CD4-positive, CD25-positive, alpha-beta regulatory T cell (primary cell): ENCODE results near the gene TCF7L2. TPM values are rescaled to one million over a fixed set of nuclear protein-coding genes. Genes with fewer than 3 reads are reported as not detected.

Experiments used
- ATAC-seq, 2 donors: fragments of 150-1000 bp; cut with Tn5 transposase; one replicate each; pipeline ENCODE4 v1.10.0; 2021; ENCODE audit warnings: low read depth in 2 of 2, moderate number of reproducible peaks in 2 of 2, moderate library complexity in 1 of 2
- DNase-seq, 3 donors: peaks; one replicate each; pipeline versions ENCODE4 v3.0.0 to v3.0.0-alpha.2; 2012 to 2022; ENCODE audit warnings: mixed read lengths in 1 of 3
- H3K27ac ChIP-seq: one replicate; pipeline ENCODE4 v1.7.0; 2013; ENCODE audit warnings: mild to moderate bottlenecking, low read length; ENCODE audit not compliant: insufficient read depth, poor library complexity, severe bottlenecking
- H3K27me3 ChIP-seq: one replicate; pipeline ENCODE4 v1.7.0; 2013; ENCODE audit warnings: low read length; ENCODE audit not compliant: control insufficient read depth, insufficient read depth
- H3K36me3 ChIP-seq: one replicate; pipeline ENCODE4 v1.7.0; 2013; ENCODE audit warnings: mild to moderate bottlenecking, low read length, moderate library complexity; ENCODE audit not compliant: control insufficient read depth, insufficient read depth
- H3K4me1 ChIP-seq: 2 replicates; pipeline ENCODE4 v1.7.0; 2013; ENCODE audit warnings: mild to moderate bottlenecking, low read length; ENCODE audit not compliant: insufficient read depth, control insufficient read depth, poor library complexity, severe bottlenecking
- H3K4me3 ChIP-seq: one replicate; pipeline ENCODE4 v1.7.0; 2013; ENCODE audit warnings: low read depth, mild to moderate bottlenecking, low read length, moderate library complexity
- H3K9me3 ChIP-seq, 2 experiments: 1 replicate in 1 of 2; 2 replicates in 1 of 2; pipeline ENCODE4 v1.7.0; 2013; ENCODE audit warnings: low read length in 2 of 2, mild to moderate bottlenecking in 1 of 2, moderate library complexity in 1 of 2; ENCODE audit not compliant: control insufficient read depth in 2 of 2
- H3K27ac Mint-ChIP-seq, 3 donors: one replicate each; pipeline ENCODE4 v1.8.0; 2020 to 2022; ENCODE audit warnings: mild to moderate bottlenecking in 3 of 3, mixed read lengths in 3 of 3, moderate library complexity in 2 of 3
- H3K27me3 Mint-ChIP-seq: one replicate; pipeline ENCODE4 v1.8.0; 2022; ENCODE audit warnings: mild to moderate bottlenecking, mixed read lengths
- H3K36me3 Mint-ChIP-seq: one replicate; pipeline ENCODE4 v1.8.0; 2020; ENCODE audit warnings: mixed read lengths
- H3K4me1 Mint-ChIP-seq, 4 donors: one replicate each; pipeline ENCODE4 v1.8.0; 2020 to 2022; ENCODE audit warnings: mixed read lengths in 4 of 4, mild to moderate bottlenecking in 1 of 4
- H3K4me3 Mint-ChIP-seq, 4 donors: one replicate each; pipeline ENCODE4 v1.8.0; 2020 to 2022; ENCODE audit warnings: mild to moderate bottlenecking in 4 of 4, mixed read lengths in 4 of 4, moderate library complexity in 3 of 4
- H3K9me3 Mint-ChIP-seq, 7 donors: one replicate each; pipeline ENCODE4 v1.8.0; 2020 to 2022; ENCODE audit warnings: mixed read lengths in 7 of 7, mild to moderate bottlenecking in 3 of 7, moderate library complexity in 2 of 7
- polyA plus RNA-seq, 4 donors: library from polyadenylated mRNA; unstranded; fragments of 300-500 nt; fragmentation: Illumina TruSeq; gene quantifications; one replicate each; pipeline ENCODE4 v1.2.3, GENCODE V29; 2021
- total RNA-seq: library from RNA; stranded (reverse); gene quantifications from one replicate; pipeline ENCODE4 v1.2.3, GENCODE V29; 2022

The TCF7L2 gene
- total and polyA plus RNA-seq, 5 donors from 2014 or later, result 0.38 to 1.8 (median 0.52) TPM; not detected in 1

DNA sequence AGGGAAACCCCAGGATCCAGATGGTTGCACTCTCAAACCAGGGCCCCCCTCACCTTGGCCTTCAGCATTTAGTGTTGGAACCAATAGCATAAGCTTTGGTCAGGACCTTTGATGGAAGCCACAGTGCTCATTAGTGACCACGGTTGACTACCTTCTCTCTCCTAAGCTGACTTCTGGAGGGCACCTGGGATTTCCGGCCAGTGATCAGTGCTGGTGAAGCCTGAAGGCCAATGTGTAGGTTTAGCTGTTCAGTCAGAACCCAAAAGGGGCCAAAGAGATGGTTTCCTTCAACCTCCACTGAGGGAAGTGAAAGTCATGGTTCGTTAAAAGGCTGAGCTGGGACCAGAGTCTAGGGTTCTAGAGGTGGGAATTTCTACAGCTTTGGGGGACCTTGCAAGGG, 46.4 kb downstream of the TCF7L2 start:
- Mint-ChIP-seq H3K4me1 (no peaks in the 10 kb centered on the region), H3K36me3 (no peaks in the 10 kb centered on the region), H3K27me3 (peaks cover 15% of the 10 kb centered on the region), H3K27ac (no peak overlapping the region), H3K4me3 (no peak overlapping the region), H3K9me3 (peaks cover 0 to 3% (median 0%) of the 10 kb centered on the region in 7 donors)
- ATAC-seq (no peak), DNase-seq (no peak)
- no peaks in the 10 kb centered on the region for H3K36me3 ChIP-seq
- no peak overlapping the region for H3K27ac ChIP-seq
- H3K4me1 ChIP-seq, result no peaks in the 10 kb centered on the region
- H3K27me3 ChIP-seq, result no peaks in the 10 kb centered on the region
- H3K9me3 ChIP-seq, result no peaks in the 10 kb centered on the region
- no peak overlapping the region for H3K4me3 ChIP-seq

DNA sequence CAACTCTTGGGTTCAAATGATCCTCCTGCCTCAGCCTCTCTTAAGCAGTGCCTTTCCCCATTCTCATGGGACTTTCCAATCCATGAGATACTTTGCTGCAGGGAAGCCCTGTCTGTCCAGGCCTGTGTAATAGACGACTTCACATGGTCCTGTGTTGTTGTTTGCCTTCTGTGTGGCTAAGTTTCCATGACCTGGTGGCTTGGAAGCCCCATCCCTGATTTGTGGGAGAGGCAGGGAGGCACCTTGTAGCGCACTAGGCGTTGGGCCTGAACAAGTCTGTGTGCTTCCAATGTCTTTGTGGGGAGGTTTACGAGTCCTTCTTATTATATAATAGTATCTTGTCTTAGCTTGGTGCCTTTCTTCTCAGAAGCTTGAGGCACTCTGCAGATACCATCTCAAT, 49.1 kb downstream of the TCF7L2 start:
- H3K27me3 Mint-ChIP-seq, result peaks cover 22% of the 10 kb centered on the region
- H3K27me3 ChIP-seq, result no peaks in the 10 kb centered on the region
- H3K27ac Mint-ChIP-seq, result no peak overlapping the region

DNA sequence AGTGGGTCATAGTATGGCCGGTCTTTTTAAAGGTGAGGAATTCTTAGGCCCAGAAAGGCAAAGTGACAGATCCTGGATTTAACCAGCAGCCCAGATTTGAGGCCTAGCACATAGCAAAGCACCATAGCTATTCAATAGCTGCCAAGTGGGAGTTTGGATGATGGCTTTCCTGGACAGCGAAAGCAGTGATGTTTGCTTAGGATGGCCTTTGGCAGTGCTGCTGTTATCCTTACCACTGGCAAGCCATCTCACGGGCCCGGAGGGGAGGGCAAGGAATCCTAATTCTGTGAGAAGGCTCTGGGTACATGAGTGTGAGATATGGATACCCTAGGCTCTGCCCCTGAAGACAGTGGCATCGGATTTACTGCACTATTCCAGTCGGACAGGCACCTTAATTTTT, 50.4 kb downstream of the TCF7L2 start:
- Mint-ChIP-seq H3K27ac (no peak overlapping the region), H3K9me3 (no peaks in the 10 kb centered on the region), H3K4me3 (no peak overlapping the region), H3K27me3 (peaks cover 18% of the 10 kb centered on the region), H3K4me1 (no peaks in the 10 kb centered on the region), H3K36me3 (no peaks in the 10 kb centered on the region)
- no peaks in the 10 kb centered on the region for H3K36me3 ChIP-seq
- no peaks in the 10 kb centered on the region for H3K4me1 ChIP-seq
- no peaks in the 10 kb centered on the region for H3K9me3 ChIP-seq
- DNase-seq (no peak), ATAC-seq (no peak)
- no peak overlapping the region for H3K27ac ChIP-seq
- no peaks in the 10 kb centered on the region for H3K27me3 ChIP-seq
- H3K4me3 ChIP-seq, result no peak overlapping the region

More for the DNA sequence above, 49.1 kb downstream of the TCF7L2 start:
- DNase-seq, result no peak
- no peak overlapping the region for H3K27ac ChIP-seq
- no peak overlapping the region for H3K4me3 ChIP-seq
- H3K4me1 ChIP-seq, result no peaks in the 10 kb centered on the region
- Mint-ChIP-seq H3K36me3 (no peaks in the 10 kb centered on the region), H3K4me3 (no peak overlapping the region), H3K9me3 (no peaks in the 10 kb centered on the region), H3K4me1 (no peaks in the 10 kb centered on the region)
- H3K36me3 ChIP-seq, result no peaks in the 10 kb centered on the region
- ATAC-seq, result no peak
- no peaks in the 10 kb centered on the region for H3K9me3 ChIP-seq

DNA sequence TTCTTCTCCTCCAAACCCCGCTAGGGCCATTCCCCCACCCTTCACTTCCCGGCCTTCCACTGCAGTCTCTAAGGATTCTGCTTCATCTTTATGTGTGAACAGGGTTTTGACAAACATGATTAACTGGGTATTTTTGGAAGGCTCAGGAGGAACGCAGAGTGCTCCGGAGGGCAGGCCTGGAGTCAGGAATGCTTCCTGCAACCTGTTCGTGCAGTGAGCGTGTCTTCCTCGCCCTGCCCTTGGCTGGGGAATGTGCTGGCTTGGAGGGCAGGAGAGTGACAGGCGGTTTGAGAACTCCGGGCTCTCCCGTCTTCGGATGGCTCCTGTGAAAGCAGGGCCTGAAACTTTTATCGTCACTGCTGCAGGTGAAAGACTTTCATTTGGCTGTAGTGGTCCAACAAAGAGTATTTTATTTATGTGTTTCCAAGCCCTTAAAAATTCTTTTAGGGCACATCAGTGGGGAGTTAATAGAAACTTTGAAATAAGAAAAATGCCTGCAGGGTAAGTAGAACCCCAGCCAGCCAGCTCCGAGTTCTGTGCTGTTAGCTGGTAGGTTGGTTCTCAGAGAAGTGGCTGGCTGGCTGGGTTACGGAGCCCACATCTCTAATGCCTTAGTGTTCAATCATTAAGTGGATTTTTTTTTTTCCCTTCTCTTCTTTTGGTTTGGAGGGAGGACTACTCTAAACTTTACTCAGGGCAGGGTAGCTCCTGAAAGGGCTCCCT, 51.0 kb downstream of the TCF7L2 start:
- no peak overlapping the region for H3K4me3 Mint-ChIP-seq
- Histone ChIP-seq H3K27me3 (no peaks in the 10 kb centered on the region), H3K27ac (no peak overlapping the region), H3K36me3 (no peaks in the 10 kb centered on the region), H3K4me1 (peaks cover under 1% of the 10 kb centered on the region), H3K4me3 (no peak overlapping the region), H3K9me3 (no peaks in the 10 kb centered on the region)
- no peaks in the 10 kb centered on the region for H3K36me3 Mint-ChIP-seq
- H3K4me1 Mint-ChIP-seq, result no peaks in the 10 kb centered on the region
- peaks cover 15% of the 10 kb centered on the region for H3K27me3 Mint-ChIP-seq
- DNase-seq, result no peak
- no peak overlapping the region for H3K27ac Mint-ChIP-seq
- no peaks in the 10 kb centered on the region for H3K9me3 Mint-ChIP-seq
- no peak for ATAC-seq

DNA sequence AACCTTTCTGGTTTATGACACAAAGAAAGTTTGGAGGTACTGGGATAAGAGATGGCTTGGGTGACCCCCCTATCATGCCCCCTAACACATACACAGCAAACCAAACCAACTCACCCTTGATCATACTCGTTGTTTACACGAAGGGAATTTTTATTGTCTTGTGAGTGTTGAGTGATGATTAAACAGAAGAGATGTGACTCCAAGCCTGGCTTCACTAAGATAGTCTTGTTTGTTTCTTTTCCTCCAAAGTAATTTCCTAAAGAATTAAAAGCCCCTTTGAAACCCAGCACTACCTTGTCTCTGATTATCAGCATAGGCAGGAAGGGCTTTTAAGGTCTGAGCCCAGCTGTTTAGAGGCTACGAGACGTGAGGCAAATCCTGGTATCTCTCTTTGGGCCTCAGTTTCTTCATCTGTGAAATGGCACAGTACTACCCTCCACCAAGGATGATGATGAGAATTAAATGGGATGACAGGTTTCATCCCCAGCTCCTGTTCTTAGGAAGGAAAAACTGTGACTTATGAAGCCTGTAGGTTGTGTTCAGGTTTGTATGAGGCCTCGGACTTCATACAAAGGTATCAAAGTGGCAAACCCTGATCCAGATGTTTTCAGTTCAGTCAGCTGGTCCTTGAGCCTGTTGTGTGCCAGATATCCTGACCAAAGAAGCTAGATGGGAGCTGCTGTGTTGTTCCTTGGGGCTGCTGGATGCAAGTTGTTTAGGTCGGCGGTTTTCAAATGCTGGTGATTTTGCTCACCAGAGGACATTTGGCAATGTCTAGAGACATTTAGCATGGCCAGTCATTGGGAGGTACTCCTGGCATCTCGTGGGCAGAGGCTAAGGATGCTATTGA, 51.8 kb downstream of the TCF7L2 start:
- Histone ChIP-seq H3K27ac (no peak overlapping the region), H3K36me3 (no peaks in the 10 kb centered on the region), H3K4me1 (peaks cover 9% of the 10 kb centered on the region), H3K9me3 (no peaks in the 10 kb centered on the region), H3K27me3 (peaks cover under 1% of the 10 kb centered on the region), H3K4me3 (no peak overlapping the region)
- H3K9me3 Mint-ChIP-seq, result no peaks in the 10 kb centered on the region
- H3K36me3 Mint-ChIP-seq, result no peaks in the 10 kb centered on the region
- H3K4me3 Mint-ChIP-seq, result no peak overlapping the region
- no peak overlapping the region for H3K27ac Mint-ChIP-seq
- H3K4me1 Mint-ChIP-seq, result peaks cover 0 to 8% (median under 1%) of the 10 kb centered on the region in 4 donors
- ATAC-seq (no peak), DNase-seq (no peak)
- H3K27me3 Mint-ChIP-seq, result peaks cover 20% of the 10 kb centered on the region

DNA sequence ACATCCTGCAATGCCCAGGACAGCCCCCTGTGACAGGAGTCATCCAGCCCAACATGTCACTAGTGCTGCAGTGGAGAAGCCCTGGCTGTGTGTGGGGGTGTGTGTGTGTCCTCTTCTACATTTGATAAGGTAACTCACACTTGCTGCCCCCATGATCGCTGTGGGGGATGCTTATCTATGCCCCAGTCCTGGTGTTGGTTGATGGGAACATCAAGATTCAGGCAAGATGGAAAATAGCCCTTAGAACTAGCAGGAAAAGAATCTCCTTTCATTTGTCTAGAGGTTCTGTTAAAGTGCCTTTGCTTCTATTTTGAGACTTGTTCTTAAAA, 52.4 kb downstream of the TCF7L2 start:
- H3K36me3 ChIP-seq, result no peaks in the 10 kb centered on the region
- no peaks in the 10 kb centered on the region for H3K9me3 ChIP-seq
- Mint-ChIP-seq H3K4me1 (peaks cover 0 to 13% (median 6%) of the 10 kb centered on the region in 4 donors), H3K27ac (no peak overlapping the region), H3K4me3 (no peak overlapping the region), H3K36me3 (no peaks in the 10 kb centered on the region), H3K9me3 (no peaks in the 10 kb centered on the region), H3K27me3 (peaks cover 21% of the 10 kb centered on the region)
- H3K4me3 ChIP-seq, result no peak overlapping the region
- peaks cover 15% of the 10 kb centered on the region for H3K4me1 ChIP-seq
- no peak overlapping the region for H3K27ac ChIP-seq
- ATAC-seq (no peak), DNase-seq (no peak)
- peaks cover 2% of the 10 kb centered on the region for H3K27me3 ChIP-seq

DNA sequence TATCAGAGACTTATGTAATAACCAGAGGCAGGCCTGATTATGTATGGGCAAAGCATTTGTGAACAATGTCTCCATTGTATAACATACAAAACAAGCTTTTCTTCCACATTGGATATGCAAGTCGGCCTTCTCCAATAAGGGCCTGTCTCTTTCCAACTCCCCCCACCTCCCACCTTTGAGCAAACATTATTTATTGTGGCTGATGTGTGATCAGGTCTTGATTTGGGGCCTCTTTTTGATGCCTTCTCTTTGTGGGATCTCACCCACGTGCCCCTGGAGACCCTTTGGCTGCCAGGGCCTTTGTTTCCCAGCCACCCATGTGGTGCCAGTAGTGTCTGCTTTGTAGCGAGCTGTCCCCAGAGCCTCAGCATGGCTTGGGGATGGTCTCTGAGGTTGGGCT, 53.0 kb downstream of the TCF7L2 start:
- Histone ChIP-seq H3K4me1 (peaks cover 21% of the 10 kb centered on the region), H3K9me3 (no peaks in the 10 kb centered on the region), H3K4me3 (no peak overlapping the region), H3K27ac (no peak overlapping the region), H3K27me3 (peaks cover 2% of the 10 kb centered on the region), H3K36me3 (no peaks in the 10 kb centered on the region)
- DNase-seq (no peak), ATAC-seq (no peak)
- H3K4me1 Mint-ChIP-seq, result peaks cover 0 to 20% (median 11%) of the 10 kb centered on the region in 4 donors
- no peaks in the 10 kb centered on the region for H3K9me3 Mint-ChIP-seq
- H3K36me3 Mint-ChIP-seq, result no peaks in the 10 kb centered on the region
- peaks cover 25% of the 10 kb centered on the region for H3K27me3 Mint-ChIP-seq
- no peak overlapping the region for H3K4me3 Mint-ChIP-seq
- no peak overlapping the region for H3K27ac Mint-ChIP-seq
